HG03097 (cell line): Measurements from ENCODE around the gene U2SURP.

ENCODE experiments used
- ATAC-seq: cut with Tn5 transposase; IDR thresholded peaks from one replicate; pipeline ENCODE4 v1.9.1; 2021; ENCODE audit not compliant: unreplicated experiment, low FRiP score

The U2SURP gene

DNA sequence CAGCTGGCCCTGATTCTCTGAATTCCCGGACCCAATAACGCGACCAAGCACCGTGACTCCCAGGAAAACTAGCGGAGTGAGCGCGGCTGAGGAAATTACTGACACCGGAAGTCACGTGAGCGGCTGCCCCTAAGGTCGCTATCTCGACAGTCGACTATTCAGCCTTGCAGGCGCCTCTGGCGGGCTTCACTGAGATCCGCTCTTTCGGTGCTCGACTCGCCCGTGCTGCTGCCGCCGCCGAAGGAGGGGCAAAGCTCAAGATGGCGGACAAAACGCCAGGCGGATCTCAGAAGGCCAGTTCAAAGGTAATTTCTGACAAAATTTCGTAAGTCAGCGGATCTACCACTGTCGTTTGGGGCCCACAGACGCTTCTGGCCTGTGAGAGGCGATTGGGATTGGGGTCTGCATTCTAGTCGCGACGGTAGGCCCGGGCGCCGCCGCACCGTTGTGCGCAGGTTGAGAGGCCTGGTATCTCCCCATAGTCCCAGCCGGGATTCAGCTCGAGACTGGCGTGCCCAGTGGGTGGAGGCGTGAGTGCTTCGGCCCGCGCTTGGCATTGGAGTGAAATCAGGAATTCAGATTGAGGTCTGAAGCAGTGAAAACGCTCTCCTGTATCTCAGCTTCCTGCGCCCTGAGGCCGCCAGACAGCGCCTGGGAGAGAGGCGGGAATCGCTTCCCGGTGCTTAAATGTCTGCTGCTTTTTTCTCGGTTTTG, at the start of gene U2SURP:
Gene U2SURP, plus strand, starts transcription at position 202 of the 714 bp plus-strand sequence. Its CDS starts 59 bp downstream, at position 261.
- peak; percentile 91 for ATAC-seq

DNA sequence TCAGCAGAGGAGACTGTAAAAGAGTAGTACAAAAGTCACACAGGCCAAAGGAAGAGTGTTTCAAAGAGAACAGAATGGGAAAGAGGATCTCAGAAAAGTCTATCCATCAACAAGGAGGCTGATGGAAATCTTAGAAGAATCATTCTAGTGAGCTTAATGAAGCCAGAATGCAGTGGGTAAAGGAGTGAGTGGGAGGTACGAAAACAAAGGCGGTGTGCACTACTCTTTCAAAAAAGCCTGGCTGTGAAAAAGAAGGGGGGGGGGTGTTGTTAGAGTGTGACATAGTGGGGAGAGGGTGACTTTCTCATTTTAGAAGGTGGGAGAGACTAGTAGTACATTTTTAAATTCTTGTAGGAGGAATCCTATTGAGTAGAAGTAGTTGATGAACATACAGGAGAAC, 49.6 kb upstream of the U2SURP start:
- no peak for ATAC-seq

DNA sequence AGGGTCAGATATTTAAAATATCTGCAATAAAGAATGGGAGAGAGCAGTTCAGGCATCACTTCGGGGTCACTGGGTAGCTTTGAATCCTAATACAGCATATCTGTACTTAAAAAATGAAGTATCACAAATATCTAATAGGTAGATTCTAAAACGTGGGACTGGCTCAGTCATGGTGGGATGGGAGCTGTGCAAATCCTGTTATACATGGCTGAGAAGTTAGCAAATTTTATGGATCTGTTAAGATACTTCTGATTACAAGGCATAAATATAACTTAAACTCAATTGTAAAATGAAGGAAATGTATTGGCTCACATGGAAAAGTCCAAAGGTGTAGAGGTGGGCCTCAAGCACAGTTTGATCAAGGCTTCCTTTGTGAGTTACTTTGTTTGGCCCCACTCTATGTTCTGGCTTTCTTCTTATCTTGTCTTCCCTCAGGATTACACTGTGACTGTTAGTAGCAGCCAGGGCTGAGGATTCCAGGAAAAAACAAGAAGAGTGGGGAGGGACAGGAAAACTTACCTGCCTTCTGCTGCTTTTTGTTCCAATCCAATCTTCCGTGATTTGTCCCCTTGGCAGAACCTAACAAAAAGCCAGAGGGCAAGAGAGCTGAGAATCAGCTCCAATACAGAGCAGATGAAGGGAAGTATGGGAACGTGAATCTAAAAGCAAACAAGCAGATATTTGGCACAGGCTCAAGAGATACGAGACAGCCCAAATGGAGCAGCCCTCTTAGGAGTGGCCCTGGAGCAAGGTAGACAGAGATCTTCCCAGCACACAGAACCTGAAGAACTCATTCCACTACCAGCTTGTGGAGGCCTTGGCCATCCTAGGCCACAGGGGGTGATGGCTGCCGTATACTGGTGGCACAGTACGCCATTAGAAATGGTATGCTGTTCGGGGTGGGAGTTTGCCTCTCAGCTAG, 48.8 kb upstream of the U2SURP start:
- no peak for ATAC-seq

DNA sequence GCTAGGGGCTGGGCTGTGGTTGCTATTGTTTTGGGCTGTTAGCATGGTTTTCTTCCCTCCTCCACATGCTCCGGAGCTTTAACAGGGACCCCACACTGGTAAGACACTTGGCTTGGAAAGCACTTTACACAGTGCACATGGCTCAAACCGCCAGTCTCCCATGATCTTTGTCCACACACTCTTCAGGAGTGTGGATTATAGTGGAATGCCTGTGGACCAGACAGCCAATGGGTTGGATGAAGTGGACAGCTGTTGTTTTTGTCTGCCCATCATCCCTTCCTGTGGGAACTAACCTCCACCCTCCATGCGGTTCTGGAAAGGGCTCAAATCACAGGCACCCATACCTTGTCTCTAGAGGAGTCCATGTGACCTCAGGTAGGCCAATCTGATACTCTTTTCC, 47.9 kb upstream of the U2SURP start:
- ATAC-seq = no peak

DNA sequence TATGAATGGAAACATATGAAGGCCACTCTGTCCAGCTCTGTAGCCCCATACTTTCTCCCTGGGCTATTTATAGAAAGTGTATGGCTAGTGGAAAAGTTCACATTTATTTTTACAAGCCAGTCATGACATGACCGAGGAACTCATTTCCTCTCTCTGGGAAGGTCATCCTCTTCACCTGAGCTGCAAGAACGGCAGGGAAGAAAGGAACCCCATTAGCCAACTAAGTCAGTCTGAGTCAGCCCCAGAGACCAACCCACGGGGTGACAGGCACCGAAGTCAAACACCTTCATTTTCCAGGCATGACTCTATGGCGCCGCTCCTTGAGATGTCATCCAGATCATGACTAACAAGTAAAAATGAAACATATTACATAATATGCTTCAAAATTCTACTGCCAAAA, 42.7 kb upstream of the U2SURP start:
- no peak for ATAC-seq

DNA sequence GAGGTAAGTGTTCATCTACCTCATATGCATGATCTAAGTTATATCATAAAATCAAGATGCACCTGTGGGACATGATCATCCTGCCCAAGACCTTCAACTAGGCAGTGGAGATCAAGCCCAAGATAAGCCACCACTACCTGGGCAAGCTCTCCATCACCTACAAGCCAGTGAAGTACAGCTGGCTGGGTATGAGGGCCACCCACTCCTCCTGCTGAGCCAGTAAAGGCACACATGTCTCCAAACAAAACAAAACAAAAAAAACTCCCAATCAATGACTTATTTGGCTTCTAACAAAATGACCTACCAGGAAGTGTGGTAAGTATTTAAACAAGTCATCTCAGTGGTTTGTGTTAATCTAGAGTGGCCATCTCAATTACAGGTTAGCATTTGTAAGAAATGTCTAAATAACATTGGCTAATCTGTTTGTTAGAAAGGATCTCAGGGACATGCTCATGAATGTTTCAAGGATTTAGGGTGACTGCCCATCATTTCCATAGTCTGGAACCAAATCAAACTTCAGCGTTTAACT, 41.0 kb upstream of the U2SURP start:
- ATAC-seq = no peak

DNA sequence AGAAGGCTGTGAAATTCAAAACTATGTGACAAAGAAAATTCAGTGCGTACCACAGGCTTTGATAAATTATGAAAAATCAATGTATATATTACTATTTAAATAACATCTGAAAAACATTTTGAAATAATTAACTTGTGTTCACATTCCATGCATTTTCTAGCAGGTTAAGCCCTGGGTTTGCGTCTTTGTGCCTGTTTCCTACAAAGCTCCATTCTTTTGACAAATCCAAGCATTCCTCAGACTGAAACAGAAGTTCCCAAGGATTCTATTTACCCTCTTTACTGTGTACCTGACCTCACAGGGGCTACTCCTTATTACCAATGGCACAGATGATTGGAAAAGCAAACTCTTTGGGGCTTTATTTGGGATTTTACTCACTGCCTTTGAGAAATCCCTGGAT, 39.8 kb upstream of the U2SURP start:
- no peak for ATAC-seq

DNA sequence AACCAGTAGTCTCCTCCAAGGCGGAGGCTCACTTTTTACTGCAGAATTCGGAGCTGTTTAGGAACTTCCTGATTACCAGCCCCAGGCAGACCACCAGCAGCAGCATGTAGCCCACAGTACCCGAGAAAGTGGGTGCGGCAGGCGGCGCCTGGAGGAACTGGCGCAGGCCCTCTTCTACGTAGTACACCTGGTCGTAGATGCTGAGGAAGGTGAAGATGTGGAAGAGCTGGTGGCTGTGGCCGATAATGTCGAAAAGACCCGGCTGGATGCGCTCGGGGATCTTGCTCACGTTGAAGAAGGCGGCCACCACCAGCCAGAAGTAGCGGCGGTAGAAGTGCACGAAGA, 39.2 kb upstream of the U2SURP start:
- ATAC-seq = no peak

DNA sequence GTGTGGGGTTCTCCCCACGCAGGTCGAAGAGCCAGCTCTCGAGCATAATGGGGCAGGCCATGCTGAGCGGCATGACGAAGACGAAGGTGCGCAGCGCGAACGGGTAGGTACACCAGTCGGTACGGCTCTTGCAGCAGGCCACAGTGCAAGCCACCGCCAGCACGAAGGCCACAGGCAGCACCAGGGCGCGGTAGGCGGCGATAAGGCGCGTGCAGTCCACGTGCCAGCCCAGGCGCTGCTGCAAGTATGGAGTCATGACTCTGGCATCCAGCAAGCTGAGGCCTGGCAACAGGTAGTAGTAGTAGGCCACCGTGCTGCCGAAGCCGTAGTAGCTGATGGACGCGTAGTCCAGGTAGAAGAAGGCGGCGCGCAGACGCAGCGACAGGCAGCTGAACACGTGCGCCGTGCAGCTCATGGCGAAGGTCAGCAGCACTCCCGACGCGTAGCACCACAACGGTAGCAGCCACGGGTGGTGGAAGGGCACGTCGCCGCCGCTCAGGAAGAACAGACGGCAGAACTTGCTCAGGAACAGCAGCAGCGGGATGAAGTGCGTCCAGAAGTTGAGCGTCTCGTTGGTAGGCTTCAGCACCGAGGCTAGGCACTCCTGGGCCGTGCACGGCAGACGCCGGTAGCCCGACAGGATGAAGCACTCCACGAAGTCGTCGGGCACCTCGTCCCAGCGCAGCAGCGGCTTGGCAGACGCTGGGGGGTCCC, 38.7 kb upstream of the U2SURP start:
- no peak for ATAC-seq

DNA sequence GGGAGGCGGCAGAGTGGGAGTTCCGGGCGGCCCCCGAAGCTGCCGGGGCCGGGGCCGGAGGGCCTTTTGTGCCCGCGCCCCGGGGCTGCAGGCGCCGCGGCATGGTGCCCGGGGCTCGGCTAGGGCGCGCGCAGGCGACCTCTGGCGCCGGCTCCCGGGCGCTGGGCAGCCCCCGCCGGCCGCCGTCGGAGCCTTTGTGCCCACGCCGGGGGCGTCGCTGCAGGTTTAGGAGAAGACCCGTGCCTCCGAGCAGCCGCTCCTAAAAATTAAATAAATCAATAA, 38.2 kb upstream of the U2SURP start:
- ATAC-seq = peak; percentile 27

DNA sequence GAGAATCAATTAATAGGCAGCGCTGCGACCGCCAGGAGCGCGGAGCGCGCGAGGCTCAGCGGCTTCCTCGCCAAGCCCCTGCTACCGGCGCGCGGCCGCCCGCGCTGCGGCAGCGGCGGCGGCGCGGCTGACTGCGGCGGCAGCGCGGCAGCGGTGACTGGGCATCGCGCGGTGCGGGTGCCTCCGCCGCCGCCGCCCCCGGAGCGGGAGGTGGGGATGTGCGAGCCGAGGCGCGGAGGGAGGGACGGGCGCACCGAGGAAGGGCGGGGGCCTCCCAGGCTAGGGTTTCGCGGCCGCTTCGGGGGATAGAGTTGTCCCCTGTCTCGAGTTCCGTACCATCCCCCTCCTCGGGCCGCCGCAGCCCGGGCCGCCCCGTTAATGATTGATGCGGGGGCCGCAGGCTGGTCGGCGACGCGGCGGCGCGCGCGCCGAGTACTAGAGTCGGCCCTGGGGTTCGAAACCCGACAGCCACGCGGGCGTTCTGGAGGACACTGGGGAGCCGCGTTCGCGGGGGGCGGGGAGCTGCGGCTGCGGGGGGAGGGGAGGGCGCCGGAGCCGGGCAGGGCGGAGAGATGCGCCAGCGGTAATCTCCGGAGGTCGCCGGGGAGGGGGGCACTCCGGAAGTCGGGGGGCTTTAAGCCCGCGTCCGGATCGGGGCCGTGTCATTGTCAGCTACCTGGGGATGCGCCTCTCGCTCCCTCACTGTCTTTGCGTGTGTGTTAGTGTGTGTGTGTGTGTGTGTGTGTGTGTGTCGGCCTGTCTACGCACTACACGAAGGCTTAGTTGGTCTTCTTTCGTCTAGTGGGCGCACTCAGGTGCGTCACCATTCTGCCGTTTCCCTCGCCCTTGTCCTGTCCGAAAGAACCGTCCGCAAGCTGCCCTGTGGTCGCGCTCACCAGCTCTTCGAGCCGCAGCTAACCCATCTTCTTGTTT, 37.6 kb upstream of the U2SURP start, which contains the start of gene PAQR9:
Gene PAQR9, minus strand, starts transcription at position 159 of the 933 bp plus-strand sequence. CDS start 338 bp downstream, outside the sequence.
- ATAC-seq = peak; percentile 43

DNA sequence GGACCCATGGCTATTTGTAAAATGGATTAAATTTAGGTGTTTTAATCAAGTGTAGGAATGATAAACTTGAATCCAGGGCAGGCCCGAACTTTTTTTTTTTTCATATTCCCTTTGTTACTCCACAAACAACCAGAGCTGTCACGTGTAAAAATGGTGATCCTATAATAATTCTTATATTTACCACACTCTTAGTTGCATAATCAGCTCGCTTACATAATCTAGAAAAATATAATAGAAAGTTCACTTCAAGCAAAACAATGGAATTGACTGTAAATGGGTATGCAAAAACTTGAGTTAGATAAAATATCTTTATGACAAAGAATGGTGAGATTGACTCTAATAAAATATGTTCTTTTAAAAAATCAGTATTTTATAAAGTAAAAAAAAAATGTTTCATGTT, 35.8 kb upstream of the U2SURP start:
- no peak for ATAC-seq

DNA sequence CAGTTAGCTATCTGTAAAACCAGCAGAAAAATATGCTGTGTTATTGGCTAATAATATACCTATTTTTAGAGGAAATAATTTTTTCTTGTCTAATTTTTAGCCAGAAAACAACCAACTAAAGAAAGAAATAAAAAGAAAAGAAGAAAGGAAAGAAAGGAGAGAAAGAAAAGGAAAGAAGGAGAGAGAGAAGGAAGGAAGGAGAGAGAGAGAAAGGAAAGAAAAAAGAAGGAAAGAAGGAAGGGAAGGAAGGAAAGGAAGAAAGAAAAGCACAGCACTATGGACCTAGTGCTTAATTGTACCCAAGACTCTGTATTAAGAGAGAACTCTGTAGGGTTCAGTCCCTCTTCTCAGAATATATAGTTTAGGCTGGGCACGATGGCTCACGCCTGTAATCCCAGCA, 34.6 kb upstream of the U2SURP start:
- ATAC-seq = no peak

DNA sequence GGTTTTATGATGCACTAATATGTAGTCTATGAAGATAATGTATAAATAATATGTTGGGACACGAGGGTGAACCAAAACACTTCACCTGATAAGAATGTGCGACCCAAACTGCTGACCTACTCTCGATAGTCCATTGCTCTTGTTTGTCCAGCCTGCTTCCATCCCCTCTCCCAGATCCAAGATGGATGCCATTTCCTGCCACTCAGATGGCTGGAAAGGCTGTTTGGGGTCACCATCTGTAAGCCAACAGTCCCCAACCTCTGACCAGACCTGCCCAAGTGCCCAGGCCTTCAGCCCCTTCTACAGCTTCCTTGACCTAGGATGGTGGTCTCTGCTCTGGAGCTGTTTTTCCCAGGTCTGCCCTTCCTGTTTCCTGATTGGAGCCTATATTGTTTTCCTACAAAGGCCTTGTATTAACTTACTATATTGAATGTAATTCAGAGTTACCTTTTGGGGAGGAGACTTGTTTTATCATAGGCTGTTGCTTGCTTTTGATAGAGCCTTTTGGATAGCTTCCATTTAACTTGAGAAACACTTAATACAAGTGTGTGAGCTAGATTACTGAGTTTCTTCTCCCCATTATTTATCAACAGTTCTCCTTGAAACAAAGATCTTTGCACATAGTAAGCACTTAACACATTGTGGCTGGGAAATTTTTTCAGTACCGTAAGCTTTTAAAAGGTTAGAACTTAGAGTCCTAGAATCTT, 32.9 kb upstream of the U2SURP start:
- no peak for ATAC-seq

DNA sequence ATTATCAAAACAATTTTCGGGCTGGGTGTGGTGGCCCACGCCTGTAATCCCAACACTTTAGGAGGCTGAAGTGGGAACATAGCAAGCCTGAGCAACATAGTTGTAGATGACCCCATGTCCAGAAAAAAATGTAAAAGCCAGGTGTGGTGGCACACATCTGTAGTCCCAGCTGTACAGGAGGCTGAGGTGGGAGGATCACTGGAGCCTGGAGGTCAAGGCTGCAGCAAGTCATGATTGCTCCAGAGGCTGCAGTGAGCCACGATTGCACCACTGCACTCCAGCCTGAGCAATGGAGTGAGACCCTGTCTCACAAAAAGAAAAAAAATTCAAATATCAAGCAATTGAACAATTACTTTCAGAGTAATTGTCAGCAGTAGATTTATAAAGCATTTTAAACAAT, 29.9 kb upstream of the U2SURP start:
- no peak for ATAC-seq

DNA sequence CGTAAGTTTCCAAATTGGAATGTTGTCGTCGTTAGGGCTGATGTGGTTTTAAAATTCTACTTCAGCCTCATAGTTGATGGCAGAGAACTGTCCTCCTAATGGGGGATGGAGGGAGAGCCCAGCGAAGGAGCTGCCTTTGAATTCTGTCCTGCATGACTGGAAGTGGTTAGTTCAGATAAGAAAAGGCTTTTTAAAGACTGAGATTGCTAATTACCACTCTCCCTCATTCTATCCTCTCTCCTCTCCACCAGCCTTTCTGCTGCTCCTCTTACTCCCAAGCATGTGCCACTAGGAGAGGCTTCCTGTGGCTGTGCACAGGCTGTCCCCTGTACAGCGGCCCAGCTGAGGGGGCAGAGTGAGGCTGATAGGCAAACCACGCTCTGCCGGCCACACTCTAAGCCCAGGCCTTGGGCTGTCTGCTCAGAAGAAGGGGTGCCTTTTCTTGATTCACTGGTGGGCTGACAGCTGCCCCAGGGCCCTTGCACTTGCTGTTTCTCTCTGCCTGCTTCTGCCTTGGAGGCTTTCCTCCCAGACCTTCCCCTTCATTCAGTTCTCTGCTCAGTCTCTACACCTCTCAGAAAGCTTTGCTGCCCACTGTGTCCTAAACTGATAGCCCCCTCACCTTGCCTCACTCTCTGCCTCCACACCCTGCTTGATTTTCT, 29.1 kb upstream of the U2SURP start:
- ATAC-seq = no peak

DNA sequence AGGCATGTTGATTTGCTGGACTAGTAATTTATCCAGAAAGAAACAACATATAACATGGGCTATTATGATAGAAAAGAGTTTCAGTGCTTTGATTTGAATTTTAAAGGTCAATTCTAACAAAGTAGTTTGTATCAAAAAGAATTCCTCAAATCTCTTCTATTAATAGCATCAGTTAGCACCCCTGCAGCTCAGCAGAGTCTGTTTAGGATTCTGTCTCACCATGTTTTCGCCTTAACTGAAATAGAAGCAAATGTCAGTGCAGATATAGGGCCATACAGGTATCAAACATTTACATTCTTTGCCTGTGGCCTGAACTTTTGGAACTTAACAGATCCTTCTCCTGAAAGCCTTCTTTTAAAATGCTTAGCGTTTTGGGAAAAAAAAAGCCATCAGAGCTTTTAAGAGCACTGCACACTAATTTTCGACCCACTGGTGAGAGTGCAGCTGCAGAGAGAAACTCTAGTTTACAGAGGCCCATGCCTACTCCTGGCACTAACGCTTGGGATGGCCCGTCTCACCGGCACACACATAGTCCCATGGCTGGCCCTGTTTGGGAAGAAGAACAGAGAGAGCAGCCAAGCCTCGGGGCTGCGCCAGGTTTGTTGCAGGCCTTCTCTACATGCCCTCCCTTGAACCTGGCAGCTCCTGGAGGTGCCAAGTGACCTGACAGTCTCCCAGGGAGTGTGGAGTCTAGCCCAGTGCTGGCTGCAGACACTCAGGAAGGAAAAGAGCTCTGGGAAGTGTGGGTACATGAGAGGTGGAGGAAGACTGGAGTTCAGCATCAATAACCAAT, 28.0 kb upstream of the U2SURP start:
- no peak for ATAC-seq

DNA sequence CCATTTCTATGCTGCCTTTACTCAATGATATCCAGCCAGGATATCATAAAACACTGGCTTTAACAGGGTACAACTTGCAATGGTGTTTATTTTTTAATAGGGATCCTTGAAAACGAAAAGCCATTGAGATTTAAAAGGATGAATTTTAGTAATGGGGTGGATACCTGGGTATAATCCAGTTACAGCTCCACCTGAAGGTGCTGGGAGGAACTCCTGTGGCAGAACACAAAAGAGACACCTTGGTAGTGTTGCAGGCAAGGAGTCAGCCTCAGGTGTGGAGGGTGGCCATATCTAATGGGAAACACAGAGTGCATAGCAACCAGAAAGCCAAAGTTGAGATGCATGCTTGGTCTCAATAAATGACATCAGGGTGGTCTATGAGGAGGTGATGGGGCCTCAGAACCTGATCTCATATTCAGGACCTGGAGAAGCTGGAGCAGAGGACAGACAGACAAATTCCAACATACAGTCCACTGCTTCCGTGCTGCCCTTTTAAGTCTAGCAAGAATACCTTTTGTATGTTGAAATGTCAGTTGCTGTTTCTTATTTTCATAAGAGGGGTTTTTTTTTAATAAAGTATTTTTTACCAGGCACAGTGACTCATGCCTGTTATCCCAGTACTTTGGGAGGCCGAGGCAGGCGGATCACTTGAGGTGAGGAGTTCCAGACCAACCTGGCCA, 25.9 kb upstream of the U2SURP start:
- ATAC-seq = no peak
